SK-N-MC (cell line): ENCODE results near the gene DCK.
"Not testable (repeated sequence)": the region's sequence is repeated elsewhere in the genome, so short reads cannot be mapped to it uniquely, and the experiment has no call there.

ENCODE experiments used
- DNase-seq: peaks from one replicate; pipeline ENCODE4 v3.0.0-alpha.2; 2011; ENCODE audit warnings: low read depth, low spot score
- H3K27ac ChIP-seq: fragments of 200-600 bp; sonication (generic); 2 replicates; pipeline ENCODE4 v1.5.1; 2016; ENCODE audit warnings: mixed run types
- H3K36me3 ChIP-seq: fragments of 200-600 bp; sonication (generic); 2 replicates; pipeline ENCODE4 v1.6.1; 2017; ENCODE audit warnings: antibody characterized with exemption, low read length, mixed read lengths; ENCODE audit not compliant: insufficient read depth
- H3K4me3 ChIP-seq: fragments of 200-600 bp; sonication (generic); 2 replicates; pipeline ENCODE4 v1.5.1; 2016
- H3K9ac ChIP-seq: fragments of 200-600 bp; sonication (generic); 2 replicates; pipeline ENCODE4 v1.8.0; 2017; ENCODE audit warnings: mixed run types, mixed read lengths; ENCODE audit not compliant: insufficient read length
- H3K9me3 ChIP-seq: fragments of 200-600 bp; sonication (generic); 2 replicates; pipeline ENCODE4 v1.6.1; 2017; ENCODE audit warnings: low read depth, mild to moderate bottlenecking, antibody characterized with exemption, low read length, moderate library complexity, mixed read lengths
- EZH2 ChIP-seq: fragments of 200-600 bp; sonication (generic); IDR thresholded peaks from one replicate; pipeline ENCODE4 v1.6.1; 2017; ENCODE audit warnings: antibody characterized with exemption
- FOXP2 ChIP-seq: optimal IDR thresholded peaks from 2 replicates; pipeline ENCODE3; 2011; ENCODE audit warnings: mild to moderate bottlenecking, moderate library complexity; ENCODE audit not compliant: insufficient read depth; ENCODE audit errors: extremely low read length, control extremely low read depth
- POLR2AphosphoS5 ChIP-seq: IDR thresholded peaks from 2 replicates; pipeline ENCODE4 v1.6.1; 2012; ENCODE audit warnings: mild to moderate bottlenecking, low read depth, low read length, borderline replicate concordance

DCK gene

GRCh38 chr4:71008196-71008595 lies 14.7 kb downstream of the DCK start:
- no peak for DNase-seq
- TF ChIP-seq POLR2AphosphoS5 = no peak
- TF ChIP-seq EZH2 = no peak
- no peak for TF ChIP-seq FOXP2
- Histone ChIP-seq H3K36me3 (peaks cover 22% of the 10 kb centered on the region), H3K27ac (peak overlapping the region; percentile 3; the same call in 1 of the 2 replicates), H3K9ac (no peak overlapping the region), H3K9me3 (no peaks in the 10 kb centered on the region), H3K4me3 (no peak overlapping the region)

- TF ChIP-seq FOXP2 (no peak), POLR2AphosphoS5 (no peak), EZH2 (no peak)
- no peaks in the 10 kb centered on the region for H3K9me3 ChIP-seq
- H3K36me3 ChIP-seq = peaks cover 22% of the 10 kb centered on the region
- DNase-seq = no peak
- no peak overlapping the region for H3K4me3 ChIP-seq
- H3K27ac ChIP-seq = peak overlapping the region; percentile 3
- no peak overlapping the region for H3K9ac ChIP-seq
Measured at GRCh38 chr4:71009086-71009485, 15.6 kb downstream of the DCK start.

GRCh38 chr4:71009890-71010588 lies 16.6 kb downstream of the DCK start:
- peaks cover 22% of the 10 kb centered on the region for H3K36me3 ChIP-seq
- no peak for TF ChIP-seq EZH2
- no peak for TF ChIP-seq POLR2AphosphoS5
- TF ChIP-seq FOXP2 = no peak
- H3K27ac ChIP-seq = no peak overlapping the region
- H3K9ac ChIP-seq = no peak overlapping the region
- DNase-seq = no peak
- no peak overlapping the region for H3K4me3 ChIP-seq
- H3K9me3 ChIP-seq = no peaks in the 10 kb centered on the region

GRCh38 chr4:71011451-71011850 lies 18.0 kb downstream of the DCK start:
- TF ChIP-seq POLR2AphosphoS5 (no peak), EZH2 (no peak), FOXP2 (no peak)
- no peak overlapping the region for H3K4me3 ChIP-seq
- no peak for DNase-seq
- H3K9ac ChIP-seq = no peak overlapping the region
- no peaks in the 10 kb centered on the region for H3K9me3 ChIP-seq
- H3K27ac ChIP-seq = no peak overlapping the region
- H3K36me3 ChIP-seq = peaks cover 18% of the 10 kb centered on the region

- H3K27ac ChIP-seq, DNase-seq, H3K4me3 ChIP-seq, H3K9ac ChIP-seq, H3K9me3 ChIP-seq: not testable (repeated sequence)
- H3K36me3 ChIP-seq = peaks cover 18% of the 10 kb centered on the region
Measured at GRCh38 chr4:71017391-71017790, 23.9 kb downstream of the DCK start.

- no peak for DNase-seq
- Histone ChIP-seq H3K9ac (no peak overlapping the region), H3K9me3 (no peaks in the 10 kb centered on the region), H3K27ac (no peak overlapping the region), H3K4me3 (no peak overlapping the region), H3K36me3 (peaks cover 34% of the 10 kb centered on the region)
- no peak for TF ChIP-seq EZH2
- TF ChIP-seq POLR2AphosphoS5 = no peak
- TF ChIP-seq FOXP2 = no peak
Measured at GRCh38 chr4:71020611-71021010, 27.2 kb downstream of the DCK start.

- no peak overlapping the region for H3K9ac ChIP-seq
- 0 out of 2 replicates have a peak overlapping the region, but pooled peaks have one; percentile 2 for H3K4me3 ChIP-seq
- peak overlapping the region; percentile 27; the same call in 1 of the 2 replicates for H3K27ac ChIP-seq
- H3K36me3 ChIP-seq = peaks cover 63% of the 10 kb centered on the region
- DNase-seq = no peak
- no peak for TF ChIP-seq POLR2AphosphoS5
- H3K9me3 ChIP-seq = no peaks in the 10 kb centered on the region
Measured at GRCh38 chr4:71025654-71026053, 32.2 kb downstream of the DCK start.

GRCh38 chr4:71026086-71026485 lies 32.6 kb downstream of the DCK start:
- Histone ChIP-seq H3K27ac (peak overlapping the region; percentile 27; the same call in 1 of the 2 replicates), H3K4me3 (no peak overlapping the region), H3K36me3 (peaks cover 66% of the 10 kb centered on the region), H3K9me3 (no peaks in the 10 kb centered on the region), H3K9ac (no peak overlapping the region)
- no peak for DNase-seq
- TF ChIP-seq FOXP2 (no peak), EZH2 (no peak), POLR2AphosphoS5 (no peak)

- TF ChIP-seq FOXP2 = no peak
- TF ChIP-seq POLR2AphosphoS5 = no peak
- no peak for TF ChIP-seq EZH2
- Histone ChIP-seq H3K4me3 (no peak overlapping the region), H3K27ac (no peak overlapping the region), H3K9ac (no peak overlapping the region), H3K36me3 (peaks cover 73% of the 10 kb centered on the region), H3K9me3 (no peaks in the 10 kb centered on the region)
- no peak for DNase-seq
Measured at GRCh38 chr4:71027611-71028010, 34.2 kb downstream of the DCK start.
